H9 (cell line): ENCODE results near the gene SH3BGRL3. TPM values are rescaled to one million over a fixed set of nuclear protein-coding genes. Genes with fewer than 3 reads are reported as not detected.
A peak's percentile ranks its signal among the peaks of the same experiment; 100 is the strongest.

ENCODE experiments used
- DNase-seq: peaks from one replicate; pipeline ENCODE4 v3.0.0-alpha.2; 2017
- H2AFZ ChIP-seq: one replicate; pipeline ENCODE4 v1.6.1; 2013; ENCODE audit warnings: mild to moderate bottlenecking, low read length, control low read depth, moderate library complexity
- H2AK5ac ChIP-seq: 2 replicates; pipeline ENCODE4 v1.6.1; 2013; ENCODE audit warnings: low read length, control low read depth, mixed read lengths; ENCODE audit not compliant: insufficient read length
- H2BK120ac ChIP-seq: one replicate; pipeline ENCODE4 v1.6.1; 2013; ENCODE audit warnings: low read depth, mild to moderate bottlenecking, low read length, control low read depth, inconsistent platforms; ENCODE audit not compliant: poor library complexity, severe bottlenecking
- H2BK12ac ChIP-seq: 2 replicates; pipeline ENCODE4 v1.6.1; 2013; ENCODE audit warnings: low read length, control low read depth, mixed read lengths, low read depth; ENCODE audit not compliant: insufficient read length
- H2BK15ac ChIP-seq: 2 replicates; pipeline ENCODE4 v1.6.1; 2013; ENCODE audit warnings: low read depth, low read length, control low read depth
- H2BK20ac ChIP-seq: one replicate; pipeline ENCODE4 v1.6.1; 2013; ENCODE audit warnings: low read depth, mild to moderate bottlenecking, low read length, control low read depth, inconsistent platforms; ENCODE audit not compliant: poor library complexity, severe bottlenecking
- H2BK5ac ChIP-seq: 2 replicates; pipeline ENCODE4 v1.6.1; 2013; ENCODE audit warnings: low read length, control low read depth, mixed read lengths; ENCODE audit not compliant: insufficient read length
- H3K14ac ChIP-seq: 2 replicates; pipeline ENCODE4 v1.6.1; 2013; ENCODE audit warnings: low read length, control low read depth; ENCODE audit not compliant: insufficient read depth
- H3K18ac ChIP-seq: 2 replicates; pipeline ENCODE4 v1.6.1; 2013; ENCODE audit warnings: low read depth, mild to moderate bottlenecking, mixed read lengths, low read length, control low read depth; ENCODE audit not compliant: insufficient read length
- H3K23ac ChIP-seq: 2 replicates; pipeline ENCODE4 v1.6.1; 2013; ENCODE audit warnings: low read length, control low read depth, mixed read lengths, low read depth; ENCODE audit not compliant: insufficient read length
- H3K23me2 ChIP-seq: 2 replicates; pipeline ENCODE4 v1.6.1; 2013; ENCODE audit warnings: low read depth, mild to moderate bottlenecking, mixed read lengths, low read length, control low read depth; ENCODE audit not compliant: insufficient read length, poor library complexity, severe bottlenecking
- H3K27ac ChIP-seq: 2 replicates; pipeline ENCODE4 v1.5.1; 2013; ENCODE audit warnings: low read length, control low read depth, mixed read lengths, low read depth; ENCODE audit not compliant: insufficient read length
- H3K27me3 ChIP-seq: 2 replicates; pipeline ENCODE4 v1.6.1; 2013; ENCODE audit warnings: low read length, control low read depth, inconsistent platforms; ENCODE audit not compliant: insufficient read depth
- H3K4ac ChIP-seq: 2 replicates; pipeline ENCODE4 v1.6.1; 2013; ENCODE audit warnings: low read depth, mild to moderate bottlenecking, control low read depth, inconsistent platforms, low read length, moderate library complexity
- H3K4me1 ChIP-seq: 2 replicates; pipeline ENCODE4 v1.6.1; 2013; ENCODE audit warnings: low read length, control low read depth, inconsistent platforms; ENCODE audit not compliant: insufficient read depth
- H3K4me2 ChIP-seq: 2 replicates; pipeline ENCODE4 v1.6.1; 2013; ENCODE audit warnings: low read length, control low read depth, mixed read lengths; ENCODE audit not compliant: insufficient read length, insufficient read depth
- H3K56ac ChIP-seq: 2 replicates; pipeline ENCODE4 v1.6.1; 2013; ENCODE audit warnings: low read depth, mild to moderate bottlenecking, mixed read lengths, low read length, control low read depth; ENCODE audit not compliant: insufficient read length
- H3K79me1 ChIP-seq: 2 replicates; pipeline ENCODE4 v1.6.1; 2013; ENCODE audit warnings: low read depth, mild to moderate bottlenecking, moderate library complexity, low read length, control low read depth, inconsistent platforms; ENCODE audit not compliant: insufficient read depth, poor library complexity, severe bottlenecking
- H3K79me2 ChIP-seq: 2 replicates; pipeline ENCODE4 v1.6.1; 2013; ENCODE audit warnings: low read length, control low read depth, inconsistent platforms; ENCODE audit not compliant: insufficient read depth
- H3K9ac ChIP-seq: 2 replicates; pipeline ENCODE4 v1.6.1; 2013; ENCODE audit warnings: low read length, control low read depth, mixed read lengths; ENCODE audit not compliant: insufficient read length; ENCODE audit errors: extremely low read depth
- H3K9me3 ChIP-seq: one replicate; pipeline ENCODE4 v1.6.1; 2013; ENCODE audit warnings: low read depth, low read length, inconsistent platforms; ENCODE audit not compliant: control insufficient read depth
- H3T11ph ChIP-seq: one replicate; pipeline ENCODE4 v1.6.1; 2013; ENCODE audit warnings: mild to moderate bottlenecking, low read length, control low read depth, inconsistent platforms
- H4K20me1 ChIP-seq: one replicate; pipeline ENCODE4 v1.6.1; 2013; ENCODE audit not compliant: control insufficient read depth, insufficient read length, insufficient read depth
- H4K5ac ChIP-seq: 2 replicates; pipeline ENCODE4 v1.6.1; 2013; ENCODE audit warnings: low read depth, mild to moderate bottlenecking, mixed read lengths, low read length, control low read depth; ENCODE audit not compliant: insufficient read length
- H4K8ac ChIP-seq: replicated peaks from 2 replicates; pipeline ENCODE4 v1.6.1; 2013; ENCODE audit warnings: low read length, control low read depth, mixed read lengths, low read depth; ENCODE audit not compliant: insufficient read length
- H4K91ac ChIP-seq: 2 replicates; pipeline ENCODE4 v1.6.1; 2013; ENCODE audit warnings: low read depth, mild to moderate bottlenecking, moderate library complexity, mixed read lengths, low read length, control low read depth; ENCODE audit not compliant: insufficient read length
- H3K27ac Mint-ChIP-seq, 3 experiments: 2 replicates in 2 of 3; 3 replicates in 1 of 3; pipeline ENCODE4 v1.8.0; 2020 to 2021; ENCODE audit warnings: mixed read lengths in 3 of 3, mild to moderate bottlenecking in 1 of 3, moderate library complexity in 1 of 3
- H3K27me3 Mint-ChIP-seq: 2 replicates; pipeline ENCODE4 v1.8.0; 2021; ENCODE audit warnings: low read depth, mild to moderate bottlenecking, moderate library complexity, mixed read lengths
- H3K36me3 Mint-ChIP-seq, 3 experiments: 2 replicates in 2 of 3; 3 replicates in 1 of 3; pipeline ENCODE4 v1.8.0; 2020 to 2021; ENCODE audit warnings: low read depth in 3 of 3, mixed read lengths in 3 of 3; ENCODE audit not compliant: insufficient read depth in 1 of 3
- H3K4me1 Mint-ChIP-seq, 2 experiments: 2 replicates each; pipeline ENCODE4 v1.8.0; 2020; ENCODE audit warnings: mixed read lengths in 2 of 2
- H3K4me3 Mint-ChIP-seq, 2 experiments: 2 replicates in 1 of 2; 3 replicates in 1 of 2; pipeline ENCODE4 v1.8.0; 2020 to 2021; ENCODE audit warnings: mild to moderate bottlenecking in 2 of 2, mixed read lengths in 2 of 2, moderate library complexity in 1 of 2
- H3K9me3 Mint-ChIP-seq, 2 experiments: 2 replicates in 1 of 2; 3 replicates in 1 of 2; pipeline ENCODE4 v1.8.0; 2020; ENCODE audit warnings: mild to moderate bottlenecking in 2 of 2, mixed read lengths in 2 of 2, moderate library complexity in 1 of 2
- CTCF ChIP-seq: fragments of 200-600 bp; sonication (generic); conservative IDR thresholded peaks from 3 replicates; pipeline ENCODE4 v1.8.0; 2021; ENCODE audit warnings: antibody characterized with exemption, mild to moderate bottlenecking
- WGBS: extraction: QIAGEN DNeasy Blood & Tissue Kit; methylation state at CpG from one replicate; pipeline ENCODE4 v1.1.7; 2013; ENCODE audit warnings: missing lambda C conversion rate, low lambda C conversion rate, mixed read lengths; ENCODE audit not compliant: insufficient read length; ENCODE audit errors: extremely low coverage; 5-methylcytosine and 5-hydroxymethylcytosine counted together
- total RNA-seq: library from RNA; stranded (reverse); gene quantifications from 2 replicates; pipeline ENCODE4 v1.2.1, GENCODE V29; 2021

The SH3BGRL3 gene
- total RNA-seq, 1 experiment from 2014 or later = 86.3 TPM

GRCh38 chr1:26282401-26282918 lies 2.6 kb downstream of the SH3BGRL3 start:
- TF ChIP-seq CTCF = no peak
- Mint-ChIP-seq H3K4me3 (peak overlapping the region in 1 of 2 experiments; percentile 80; a peak in 3 of 5 replicates), H3K27ac (peak overlapping the region in 2 of 3 experiments; percentile 6 to 80; a peak in 2 of 7 replicates), H3K27me3 (no peaks in the 10 kb centered on the region; the same call in 1 of the 2 replicates), H3K36me3 (peaks cover 17 to 26% (median 26%) of the 10 kb centered on the region in 3 experiments), H3K9me3 (no peaks in the 10 kb centered on the region; a peak in 1 of 5 replicates), H3K4me1 (peaks cover 46 to 49% of the 10 kb centered on the region in 2 experiments)
- Histone ChIP-seq H2AK5ac (no peak overlapping the region), H4K8ac (no peak overlapping the region), H2AFZ (no peak overlapping the region), H2BK12ac (no peak overlapping the region), H3K9me3 (no peaks in the 10 kb centered on the region), H4K91ac (no peak overlapping the region), H3K27me3 (no peaks in the 10 kb centered on the region), H3K4ac (no peak overlapping the region), H3K23ac (no peak overlapping the region), H3K4me1 (peaks cover 11% of the 10 kb centered on the region; the same call in 1 of the 2 replicates), H2BK15ac (no peak overlapping the region), H3T11ph (no peak overlapping the region), H2BK5ac (no peak overlapping the region), H2BK20ac (no peak overlapping the region), H4K5ac (no peak overlapping the region), H3K79me2 (no peaks in the 10 kb centered on the region), H3K56ac (no peak overlapping the region), H3K14ac (no peak overlapping the region), H3K18ac (no peak overlapping the region), H3K9ac (no peak overlapping the region), H3K4me2 (no peak overlapping the region), H3K27ac (no peak overlapping the region), H2BK120ac (no peak overlapping the region), H3K79me1 (no peaks in the 10 kb centered on the region), H3K23me2 (peaks cover 13% of the 10 kb centered on the region), H4K20me1 (peaks cover 2% of the 10 kb centered on the region)
- no CpG with 5 or more reads among the region's 22 CpGs for WGBS
- DNase-seq = peak; percentile 55
